ENCODE measurements around the gene MAPKAPK2. TPM values are rescaled to one million over a fixed set of nuclear protein-coding genes. Genes with fewer than 3 reads are reported as not detected.
A peak's percentile ranks its signal among the peaks of the same experiment; 100 is the strongest.

The MAPKAPK2 gene
- total and polyA plus RNA-seq, 2 donors (not counting 1 experiment from before 2014, with no cell fraction given) = 60.3 to 85.8 TPM

GRCh38 chr1:206658981-206659273 lies 25.8 kb upstream of the MAPKAPK2 start:
- peak overlapping the region; percentile 75 for H3K4me2 ChIP-seq (replicated peaks; ENCODE audit: low read depth, low read length, poor library complexity, severe bottlenecking)
- no peaks in the 10 kb centered on the region for H3K79me2 ChIP-seq (ENCODE audit: control insufficient read depth, insufficient read depth, low read length)
- POLR2A ChIA-PET = interaction anchor here (0.6 to 0.9 kb wide), 3 partner anchors 14 to 36 kb away, joined by 3 to 6 read pairs (median 3); no protein-coding TSS in a partner anchor
- no peak overlapping the region for H2AFZ ChIP-seq (ENCODE audit: insufficient read depth, low read depth, low read length, poor library complexity, severe bottlenecking)
- Mint-ChIP-seq H3K4me3 (no peak overlapping the region), H3K27me3 (peaks cover 30% of the 10 kb centered on the region), H3K4me1 (peaks cover 26% of the 10 kb centered on the region), H3K27ac (peak overlapping the region; percentile 1), H3K9me3 (ENCODE audit: insufficient read depth) (no peaks in the 10 kb centered on the region)
- no peak overlapping the region for H3K9ac ChIP-seq (ENCODE audit: low read length)
- intact Hi-C loops (cut with micrococcal nuclease) = loop anchor here (1.0 kb wide), 1 partner anchor 323 kb away; no protein-coding TSS in a partner anchor
- CTCF ChIA-PET = interaction anchor here (0.7 to 18.6 kb wide), 24 partner anchors 10 to 397 kb away, joined by 3 to 215 read pairs (median 6); partner anchors contain the start of genes DYRK3 and EIF2D
- 79% methylated on average over 3 of the region's 7 CpGs for WGBS (ENCODE audit: insufficient coverage)
- ATAC-seq (ENCODE audit: low read depth) = no peak
- H3K27me3 ChIP-seq (replicated peaks in 1 of 4; ENCODE audit: control extremely low read depth in 1 of 4, control insufficient read depth in 3 of 4, insufficient read depth in 4 of 4, low read length in 3 of 4) = peaks cover 0 to 39% (median 12%) of the 10 kb centered on the region in 4 experiments
- no peaks in the 10 kb centered on the region for H3K9me3 ChIP-seq (ENCODE audit: control extremely low read depth in 1 of 3, control insufficient read depth in 2 of 3, insufficient read depth in 1 of 3, low read length in 2 of 3)
- no peak overlapping the region for H3K4me3 ChIP-seq (ENCODE audit: control extremely low read depth in 1 of 5, extremely low read depth in 1 of 5, insufficient read depth in 1 of 5, low read depth in 2 of 5, low read length in 4 of 5)
- H3K36me3 ChIP-seq (replicated peaks in 1 of 2; ENCODE audit: control extremely low read depth in 1 of 2, control insufficient read depth in 1 of 2, extremely low read depth in 1 of 2, insufficient read depth in 2 of 2, low read length in 1 of 2) = no peaks in the 10 kb centered on the region
- TF ChIP-seq EZH2 (IDR thresholded peaks at IDR 0.05; ENCODE audit: borderline replicate concordance, insufficient read depth, low read depth, low read length, poor library complexity, severe bottlenecking) (no peak), CTCF (IDR thresholded peaks at IDR 0.05) (no peak)
- H4K20me1 ChIP-seq (ENCODE audit: control insufficient read depth, insufficient read depth, low read length, poor library complexity, severe bottlenecking) = no peaks in the 10 kb centered on the region
- no peak overlapping the region for H3K27ac ChIP-seq (ENCODE audit: low read length in 2 of 2)
- H3K4me1 ChIP-seq (ENCODE audit: control insufficient read depth in 2 of 2, insufficient read depth in 2 of 2, low read length in 2 of 2) = peaks cover 21 to 22% of the 10 kb centered on the region in 2 donors
- no peak for DNase-seq

- DNase-seq (no peak), ATAC-seq (ENCODE audit: low read depth) (no peak)
- H3K9ac ChIP-seq (ENCODE audit: low read length) = no peak overlapping the region
- peaks cover 0 to 45% (median 16%) of the 10 kb centered on the region in 4 experiments for H3K27me3 ChIP-seq (replicated peaks in 1 of 4; ENCODE audit: control extremely low read depth in 1 of 4, control insufficient read depth in 3 of 4, insufficient read depth in 4 of 4, low read length in 3 of 4)
- H3K4me2 ChIP-seq (replicated peaks; ENCODE audit: low read depth, low read length, poor library complexity, severe bottlenecking) = no peak overlapping the region
- H4K20me1 ChIP-seq (ENCODE audit: control insufficient read depth, insufficient read depth, low read length, poor library complexity, severe bottlenecking) = no peaks in the 10 kb centered on the region
- ChIA-PET POLR2A (no interaction called here), CTCF (interaction anchor here (1.2 to 18.6 kb wide), 13 partner anchors 11 to 322 kb away, joined by 6 to 215 read pairs (median 21); partner anchors contain the start of gene DYRK3)
- H3K27me3 Mint-ChIP-seq = peaks cover 36% of the 10 kb centered on the region
- no peak overlapping the region for H3K27ac Mint-ChIP-seq
- H3K36me3 ChIP-seq (replicated peaks in 1 of 2; ENCODE audit: control extremely low read depth in 1 of 2, control insufficient read depth in 1 of 2, extremely low read depth in 1 of 2, insufficient read depth in 2 of 2, low read length in 1 of 2) = no peaks in the 10 kb centered on the region
- no peaks in the 10 kb centered on the region for H3K9me3 Mint-ChIP-seq (ENCODE audit: insufficient read depth)
- WGBS (ENCODE audit: insufficient coverage) = 100% methylated on average over 1 of the region's 4 CpGs
- TF ChIP-seq EZH2 (IDR thresholded peaks at IDR 0.05; ENCODE audit: borderline replicate concordance, insufficient read depth, low read depth, low read length, poor library complexity, severe bottlenecking) (no peak), CTCF (IDR thresholded peaks at IDR 0.05) (no peak)
- H3K4me1 Mint-ChIP-seq = peaks cover 38% of the 10 kb centered on the region
- no peak overlapping the region for H3K4me3 ChIP-seq (ENCODE audit: control extremely low read depth in 1 of 5, extremely low read depth in 1 of 5, insufficient read depth in 1 of 5, low read depth in 2 of 5, low read length in 4 of 5)
- intact Hi-C loops (cut with micrococcal nuclease) = no loop called here
- H3K4me1 ChIP-seq (ENCODE audit: control insufficient read depth in 2 of 2, insufficient read depth in 2 of 2, low read length in 2 of 2) = peaks cover 27 to 31% of the 10 kb centered on the region in 2 donors
- no peaks in the 10 kb centered on the region for H3K79me2 ChIP-seq (ENCODE audit: control insufficient read depth, insufficient read depth, low read length)
- no peak overlapping the region for H3K4me3 Mint-ChIP-seq
- no peak overlapping the region for H3K27ac ChIP-seq (ENCODE audit: low read length in 2 of 2)
- no peaks in the 10 kb centered on the region for H3K9me3 ChIP-seq (ENCODE audit: control extremely low read depth in 1 of 3, control insufficient read depth in 2 of 3, insufficient read depth in 1 of 3, low read length in 2 of 3)
- H2AFZ ChIP-seq (ENCODE audit: insufficient read depth, low read depth, low read length, poor library complexity, severe bottlenecking) = no peak overlapping the region
Observed at GRCh38 chr1:206660136-206660535, 24.6 kb upstream of the MAPKAPK2 start.
